ENCODE results near the gene YIPF2.
"Not testable (repeated sequence)": the region's sequence is repeated elsewhere in the genome, so short reads cannot be mapped to it uniquely, and the experiment has no call there.

The YIPF2 gene

GRCh38 chr19:10877608-10878007, 50.8 kb downstream of the YIPF2 start:
- not testable (repeated sequence) for DNase-seq (ENCODE audit: low read depth in 1 of 2, low spot score in 1 of 2)

- DNase-seq (ENCODE audit: low read depth in 1 of 2, low spot score in 1 of 2), result no peak
Observed at GRCh38 chr19:10876459-10877240, 51.8 kb downstream of the YIPF2 start.

GRCh38 chr19:10874024-10874423, 54.4 kb downstream of the YIPF2 start:
- no peak for DNase-seq (ENCODE audit: low read depth in 1 of 2, low spot score in 1 of 2)

GRCh38 chr19:10872546-10873107, 55.8 kb downstream of the YIPF2 start:
- DNase-seq (ENCODE audit: low read depth in 1 of 2, low spot score in 1 of 2), result peak in 1 of 2 donors; percentile 23

Measured in stimulated activated CD4-positive, alpha-beta T cell treated with anti-CD3 and anti-CD28 coated beads, Interleukin-15, amount 100 ng/mL, for 1 hour (primary cell).